K562 (cell line): ENCODE measurements around the gene FOXJ1. TPM values are rescaled to one million over a fixed set of nuclear protein-coding genes. Genes with fewer than 3 reads are reported as not detected.
A peak's percentile ranks its signal among the peaks of the same experiment; 100 is the strongest.

ENCODE experiments used
- DIDO1 ChIP-seq: fragments of 450-650 bp; IDR thresholded peaks from 2 replicates; pipeline ENCODE4 v1.6.1; 2016; ENCODE audit warnings: low read depth, missing biosample characterization, missing genetic modification characterization
- DPF2 ChIP-seq: fragments of 450-650 bp; IDR thresholded peaks from 2 replicates; pipeline ENCODE4 v1.6.1; 2016
- E2F3 ChIP-seq: fragments of 250-450 bp; sonication (Bioruptor Pico); IDR thresholded peaks from 2 replicates; pipeline ENCODE4 v1.4.0; 2020; ENCODE audit warnings: mild to moderate bottlenecking
- NCOA2 ChIP-seq, 2 experiments: fragments of 450-650 bp; IDR thresholded peaks; 2 replicates each; pipeline ENCODE4 v1.6.1; 2018; ENCODE audit warnings: mild to moderate bottlenecking in 2 of 2, moderate library complexity in 1 of 2; ENCODE audit not compliant: partially characterized antibody in 2 of 2
- NELFE ChIP-seq: IDR thresholded peaks from 2 replicates; pipeline ENCODE4 v1.6.1; 2011; ENCODE audit warnings: mild to moderate bottlenecking; ENCODE audit not compliant: insufficient read depth, insufficient read length
- NFRKB ChIP-seq: fragments of 450-650 bp; IDR thresholded peaks from 2 replicates; pipeline ENCODE4 v1.6.1; 2016; ENCODE audit warnings: low read depth
- RBFOX2 ChIP-seq: fragments of 200-400 bp; formaldehyde crosslinking; IDR thresholded peaks from 2 replicates; pipeline ENCODE4 v1.6.1; 2017; ENCODE audit warnings: low read depth, mild to moderate bottlenecking, low read length, moderate library complexity
- SIN3B ChIP-seq: fragments of 450-650 bp; IDR thresholded peaks from 2 replicates; pipeline ENCODE4 v1.6.1; 2017; ENCODE audit warnings: low read depth, mild to moderate bottlenecking, moderate library complexity
- SMAD2 ChIP-seq: fragments of 150-350 bp; IDR thresholded peaks from 2 replicates; pipeline ENCODE4 v1.6.1; 2014; ENCODE audit warnings: low read depth, mild to moderate bottlenecking, low read length
- SMARCC2 ChIP-seq: fragments of 450-650 bp; IDR thresholded peaks from 2 replicates; pipeline ENCODE4 v1.6.1; 2017; ENCODE audit warnings: antibody characterized with exemption, moderate library complexity, mild to moderate bottlenecking, low read depth
- SUPT5H ChIP-seq: fragments of 450-650 bp; IDR thresholded peaks from 2 replicates; pipeline ENCODE4 v1.6.1; 2016
- TRIM28 ChIP-seq: fragments of 450-650 bp; IDR thresholded peaks from 2 replicates; pipeline ENCODE4 v1.6.1; 2017
- XRCC3 ChIP-seq: fragments of 450-650 bp; IDR thresholded peaks from 2 replicates; pipeline ENCODE4 v1.6.1; 2017; ENCODE audit warnings: mild to moderate bottlenecking, moderate library complexity
- ZNF316 ChIP-seq: fragments of 450-650 bp; IDR thresholded peaks from 2 replicates; pipeline ENCODE4 v1.6.1; 2016
- ZZZ3 ChIP-seq: fragments of 450-650 bp; IDR thresholded peaks from 2 replicates; pipeline ENCODE4 v1.6.1; 2016; ENCODE audit warnings: antibody characterized with exemption, mild to moderate bottlenecking, moderate library complexity
- polyA plus RNA-seq, 8 experiments: library from polyadenylated mRNA; depleted of rRNA in 4 of 8; stranded (reverse) in 5 of 8; unstranded in 3 of 8; fragments of >200 nt; fragmentation: Nextera tagmentation in 2 of 8; fragmentation: Illumina TruSeq in 1 of 8; extraction: Ambion mirVana in 2 of 8; extraction: Trizol in 1 of 8; gene quantifications; 2 replicates each; pipeline versions ENCODE4 v1.2.1 to v1.2.3, GENCODE V29; 2011 to 2014; ENCODE audit warnings: inconsistent platforms in 1 of 8, missing spikeins in 1 of 8
- total RNA-seq, 7 experiments: library from RNA; depleted of rRNA in 6 of 7; stranded (reverse); fragments of >200 nt in 6 of 7; fragmentation: Illumina TruSeq in 2 of 7; extraction: Trizol in 2 of 7; gene quantifications; 2 replicates each; pipeline versions ENCODE4 v1.2.1 to v1.2.3, GENCODE V29; 2011 to 2021; ENCODE audit warnings: low replicate concordance in 1 of 7
- TF ChIP-seq, protein P1 (sequence below): fragments of 150-350 bp; conservative IDR thresholded peaks from 2 replicates; pipeline ENCODE4 v1.6.1; 2014; ENCODE audit warnings: low read length
- TF ChIP-seq, protein P2 (sequence below): fragments of 450-650 bp; IDR thresholded peaks from one replicate; pipeline ENCODE4 v1.6.1; 2018; ENCODE audit warnings: mild to moderate bottlenecking, moderate library complexity; ENCODE audit not compliant: partially characterized antibody
- TF ChIP-seq, protein P3 (sequence below), 2 experiments: IDR thresholded peaks; 2 replicates each; pipeline ENCODE4 v1.6.1; 2011; ENCODE audit warnings: borderline replicate concordance in 1 of 2, control low read depth in 1 of 2, low read depth in 1 of 2, low read length in 1 of 2, mild to moderate bottlenecking in 1 of 2, mixed read lengths in 1 of 2, moderate library complexity in 1 of 2; ENCODE audit not compliant: insufficient read depth in 1 of 2, insufficient read length in 1 of 2, poor library complexity in 1 of 2, severe bottlenecking in 1 of 2; ENCODE audit errors: extremely low read depth in 1 of 2
- TF ChIP-seq, protein P4 (sequence below): fragments of 450-650 bp; formaldehyde crosslinking; conservative IDR thresholded peaks from 2 replicates; pipeline ENCODE4 v1.4.0; 2022; ENCODE audit warnings: mild to moderate bottlenecking, missing genetic modification characterization
- TF ChIP-seq, protein P5 (sequence below): fragments of 450-650 bp; IDR thresholded peaks from 2 replicates; pipeline ENCODE4 v1.6.1; 2016; ENCODE audit warnings: borderline replicate concordance

Gene FOXJ1
- total and polyA plus RNA-seq, 9 of the 15 experiments (the other 6 are each of a cell fraction or from before 2014, with no cell fraction given) = 0.07 TPM; not detected in 8

DNA sequence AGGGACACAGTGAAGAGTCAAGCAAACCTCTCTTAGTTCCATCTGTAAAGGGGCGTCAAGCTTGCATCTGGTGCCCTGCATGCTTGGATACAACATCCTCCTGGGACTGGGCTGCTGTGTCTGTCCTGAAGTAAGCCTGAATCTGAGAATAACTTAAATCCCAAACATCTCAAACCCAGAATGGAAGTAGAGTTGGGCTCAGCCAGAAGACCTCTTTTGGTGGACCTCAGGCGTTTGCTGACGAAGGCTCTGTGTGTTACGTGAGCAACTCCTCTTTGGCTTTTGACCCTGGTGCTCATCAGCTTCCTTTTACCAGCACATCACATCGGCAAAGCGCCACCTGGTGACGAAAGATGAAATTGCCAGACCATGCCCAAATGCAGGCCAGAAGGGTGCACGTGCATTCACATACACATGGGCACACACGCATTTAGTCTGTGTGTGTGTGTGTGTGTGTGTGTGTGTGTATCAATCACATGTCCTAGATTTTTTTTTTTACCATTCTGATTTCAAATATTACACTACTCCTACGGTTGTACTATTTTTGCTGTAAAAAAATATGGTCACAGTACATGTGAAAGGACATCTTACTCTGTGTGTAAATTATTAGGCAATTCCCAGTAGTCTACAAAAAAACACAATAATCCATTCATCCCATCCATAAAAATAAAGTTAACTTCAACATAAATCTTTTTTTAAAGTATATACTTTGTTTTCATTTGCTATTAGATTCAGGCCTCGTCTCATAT, 41.1 kb upstream of the FOXJ1 start (continued):
- TF ChIP-seq, protein P1, sequence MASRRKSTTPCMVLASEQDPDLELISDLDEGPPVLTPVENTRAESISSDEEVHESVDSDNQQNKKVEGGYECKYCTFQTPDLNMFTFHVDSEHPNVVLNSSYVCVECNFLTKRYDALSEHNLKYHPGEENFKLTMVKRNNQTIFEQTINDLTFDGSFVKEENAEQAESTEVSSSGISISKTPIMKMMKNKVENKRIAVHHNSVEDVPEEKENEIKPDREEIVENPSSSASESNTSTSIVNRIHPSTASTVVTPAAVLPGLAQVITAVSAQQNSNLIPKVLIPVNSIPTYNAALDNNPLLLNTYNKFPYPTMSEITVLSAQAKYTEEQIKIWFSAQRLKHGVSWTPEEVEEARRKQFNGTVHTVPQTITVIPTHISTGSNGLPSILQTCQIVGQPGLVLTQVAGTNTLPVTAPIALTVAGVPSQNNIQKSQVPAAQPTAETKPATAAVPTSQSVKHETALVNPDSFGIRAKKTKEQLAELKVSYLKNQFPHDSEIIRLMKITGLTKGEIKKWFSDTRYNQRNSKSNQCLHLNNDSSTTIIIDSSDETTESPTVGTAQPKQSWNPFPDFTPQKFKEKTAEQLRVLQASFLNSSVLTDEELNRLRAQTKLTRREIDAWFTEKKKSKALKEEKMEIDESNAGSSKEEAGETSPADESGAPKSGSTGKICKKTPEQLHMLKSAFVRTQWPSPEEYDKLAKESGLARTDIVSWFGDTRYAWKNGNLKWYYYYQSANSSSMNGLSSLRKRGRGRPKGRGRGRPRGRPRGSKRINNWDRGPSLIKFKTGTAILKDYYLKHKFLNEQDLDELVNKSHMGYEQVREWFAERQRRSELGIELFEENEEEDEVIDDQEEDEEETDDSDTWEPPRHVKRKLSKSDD = no peak
- TF ChIP-seq E2F3 (CRISPR knock-in tag) (no peak), DIDO1 (tag) (no peak), XRCC3 (no peak), DPF2 (0 out of 2 replicates have a peak, but pooled peaks have one; percentile 21), TRIM28 (no peak), NCOA2 (IDR thresholded peaks at IDR 0.05; ENCODE audit: partially characterized antibody in 2 of 2) (no peak), ZZZ3 (no peak), SUPT5H (no peak), SMARCC2 (no peak), RBFOX2 (no peak), ZNF316 (no peak), SIN3B (no peak), NFRKB (no peak), SMAD2 (no peak), NELFE (no peak)
- TF ChIP-seq, protein P2, sequence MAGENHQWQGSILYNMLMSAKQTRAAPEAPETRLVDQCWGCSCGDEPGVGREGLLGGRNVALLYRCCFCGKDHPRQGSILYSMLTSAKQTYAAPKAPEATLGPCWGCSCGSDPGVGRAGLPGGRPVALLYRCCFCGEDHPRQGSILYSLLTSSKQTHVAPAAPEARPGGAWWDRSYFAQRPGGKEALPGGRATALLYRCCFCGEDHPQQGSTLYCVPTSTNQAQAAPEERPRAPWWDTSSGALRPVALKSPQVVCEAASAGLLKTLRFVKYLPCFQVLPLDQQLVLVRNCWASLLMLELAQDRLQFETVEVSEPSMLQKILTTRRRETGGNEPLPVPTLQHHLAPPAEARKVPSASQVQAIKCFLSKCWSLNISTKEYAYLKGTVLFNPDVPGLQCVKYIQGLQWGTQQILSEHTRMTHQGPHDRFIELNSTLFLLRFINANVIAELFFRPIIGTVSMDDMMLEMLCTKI = no peak
- TF ChIP-seq, protein P3, sequence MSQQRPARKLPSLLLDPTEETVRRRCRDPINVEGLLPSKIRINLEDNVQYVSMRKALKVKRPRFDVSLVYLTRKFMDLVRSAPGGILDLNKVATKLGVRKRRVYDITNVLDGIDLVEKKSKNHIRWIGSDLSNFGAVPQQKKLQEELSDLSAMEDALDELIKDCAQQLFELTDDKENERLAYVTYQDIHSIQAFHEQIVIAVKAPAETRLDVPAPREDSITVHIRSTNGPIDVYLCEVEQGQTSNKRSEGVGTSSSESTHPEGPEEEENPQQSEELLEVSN (IDR thresholded peaks at IDR 0.05; ENCODE audit: borderline replicate concordance in 1 of 2, extremely low read depth in 1 of 2, insufficient read depth in 1 of 2, insufficient read length in 1 of 2, low read depth in 1 of 2, low read length in 1 of 2, poor library complexity in 1 of 2, severe bottlenecking in 1 of 2) = peak in 1 of 2 experiments; percentile 53
- TF ChIP-seq, protein P4, sequence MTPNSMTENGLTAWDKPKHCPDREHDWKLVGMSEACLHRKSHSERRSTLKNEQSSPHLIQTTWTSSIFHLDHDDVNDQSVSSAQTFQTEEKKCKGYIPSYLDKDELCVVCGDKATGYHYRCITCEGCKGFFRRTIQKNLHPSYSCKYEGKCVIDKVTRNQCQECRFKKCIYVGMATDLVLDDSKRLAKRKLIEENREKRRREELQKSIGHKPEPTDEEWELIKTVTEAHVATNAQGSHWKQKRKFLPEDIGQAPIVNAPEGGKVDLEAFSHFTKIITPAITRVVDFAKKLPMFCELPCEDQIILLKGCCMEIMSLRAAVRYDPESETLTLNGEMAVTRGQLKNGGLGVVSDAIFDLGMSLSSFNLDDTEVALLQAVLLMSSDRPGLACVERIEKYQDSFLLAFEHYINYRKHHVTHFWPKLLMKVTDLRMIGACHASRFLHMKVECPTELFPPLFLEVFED (CRISPR knock-in tag) = no peak
- TF ChIP-seq, protein P5, sequence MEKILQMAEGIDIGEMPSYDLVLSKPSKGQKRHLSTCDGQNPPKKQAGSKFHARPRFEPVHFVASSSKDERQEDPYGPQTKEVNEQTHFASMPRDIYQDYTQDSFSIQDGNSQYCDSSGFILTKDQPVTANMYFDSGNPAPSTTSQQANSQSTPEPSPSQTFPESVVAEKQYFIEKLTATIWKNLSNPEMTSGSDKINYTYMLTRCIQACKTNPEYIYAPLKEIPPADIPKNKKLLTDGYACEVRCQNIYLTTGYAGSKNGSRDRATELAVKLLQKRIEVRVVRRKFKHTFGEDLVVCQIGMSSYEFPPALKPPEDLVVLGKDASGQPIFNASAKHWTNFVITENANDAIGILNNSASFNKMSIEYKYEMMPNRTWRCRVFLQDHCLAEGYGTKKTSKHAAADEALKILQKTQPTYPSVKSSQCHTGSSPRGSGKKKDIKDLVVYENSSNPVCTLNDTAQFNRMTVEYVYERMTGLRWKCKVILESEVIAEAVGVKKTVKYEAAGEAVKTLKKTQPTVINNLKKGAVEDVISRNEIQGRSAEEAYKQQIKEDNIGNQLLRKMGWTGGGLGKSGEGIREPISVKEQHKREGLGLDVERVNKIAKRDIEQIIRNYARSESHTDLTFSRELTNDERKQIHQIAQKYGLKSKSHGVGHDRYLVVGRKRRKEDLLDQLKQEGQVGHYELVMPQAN = no peak; the same call in 1 of the 2 replicates
